A549 (cell line): ENCODE data around the gene LCN15. TPM values are rescaled to one million over a fixed set of nuclear protein-coding genes. Genes with fewer than 3 reads are reported as not detected.
A peak's percentile ranks its signal among the peaks of the same experiment; 100 is the strongest.

Experiments used
- ATAC-seq, 2 experiments: fragments of 200-7000 bp in 1 of 2; fragments of >200 bp in 1 of 2; cut with Nextera tagmentation in 1 of 2; cut with Tn5 transposase in 1 of 2; 3 replicates each; pipeline versions ENCODE4 v1.8.0 to v1.9.1; 2018 to 2020; ENCODE audit warnings: mild to moderate bottlenecking in 1 of 2, moderate library complexity in 1 of 2
- CTCF ChIA-PET: fragments of 300-600 bp; sonication (Branson Sonifier 250); formaldehyde crosslinking; extraction: SDS; loops from one replicate; lab custom pipeline; 2021; ENCODE audit warnings: antibody characterized with exemption, inconsistent platforms; lab: Yijun Ruan, JAX
- POLR2A ChIA-PET: fragments of 350-600 bp; formaldehyde crosslinking; extraction: SDS; loops from one replicate; lab custom pipeline; 2021; ENCODE audit warnings: antibody characterized with exemption, inconsistent platforms; lab: Yijun Ruan, JAX
- DNase-seq, 2 experiments: peaks; one replicate each; pipeline versions ENCODE4 v3.0.0 to v3.0.0-alpha.2; 2011 to 2016; ENCODE audit warnings: low read depth in 1 of 2, low spot score in 1 of 2
- FAIRE-seq: peaks from 2 replicates; lab custom pipeline; 2011; peaks lifted over from hg19 to GRCh38; lab: Jason Lieb, UNC
- H3K27ac ChIP-seq, 2 experiments: fragments of >200 bp; sonication (Bioruptor Twin); formaldehyde crosslinking; 3 replicates each; pipeline ENCODE4 v1.5.1; 2016 to 2017
- H3K4me1 ChIP-seq: fragments of >200 bp; sonication (Bioruptor Twin); formaldehyde crosslinking; 3 replicates; pipeline ENCODE4 v1.6.1; 2016
- H3K4me2 ChIP-seq: fragments of >200 bp; sonication (Bioruptor Twin); formaldehyde crosslinking; 3 replicates; pipeline ENCODE4 v1.6.1; 2016
- H3K4me3 ChIP-seq: fragments of >200 bp; sonication (Bioruptor Twin); formaldehyde crosslinking; 3 replicates; pipeline ENCODE4 v1.5.1; 2016
- H3K9me3 ChIP-seq: fragments of >200 bp; sonication (Bioruptor Twin); formaldehyde crosslinking; 3 replicates; pipeline ENCODE4 v1.6.1; 2016
- CBX2 ChIP-seq: fragments of 200-600 bp; sonication (generic); IDR thresholded peaks from 2 replicates; pipeline ENCODE4 v1.6.1; 2016; ENCODE audit warnings: low read depth, mild to moderate bottlenecking, borderline replicate concordance
- CBX8 ChIP-seq: fragments of 200-600 bp; sonication (generic); IDR thresholded peaks from 2 replicates; pipeline ENCODE4 v1.6.1; 2016
- CEBPB ChIP-seq, 2 experiments: fragments of >200 bp in 1 of 2; sonication (Bioruptor Twin) in 1 of 2; formaldehyde crosslinking in 1 of 2; IDR thresholded peaks; 2 replicates each; pipeline ENCODE4 v1.6.1; 2012 to 2016
- CTCF ChIP-seq: fragments of >200 bp; sonication (Bioruptor Twin); formaldehyde crosslinking; IDR thresholded peaks from 3 replicates; pipeline ENCODE4 v1.5.1; 2016
- EHMT2 ChIP-seq: fragments of 200-600 bp; sonication (generic); IDR thresholded peaks from 2 replicates; pipeline ENCODE4 v1.6.1; 2016; ENCODE audit warnings: antibody characterized with exemption, low read depth, mild to moderate bottlenecking, moderate library complexity
- FOSB ChIP-seq: fragments of 250-450 bp; sonication (Bioruptor Pico); IDR thresholded peaks from 2 replicates; pipeline ENCODE4 v1.5.0; 2020; ENCODE audit warnings: mild to moderate bottlenecking, moderate library complexity
- FOSL2 ChIP-seq, 2 experiments: fragments of 450-650 bp in 1 of 2; fragments of >200 bp in 1 of 2; sonication (Bioruptor Twin) in 1 of 2; formaldehyde crosslinking; IDR thresholded peaks; 2 replicates each; pipeline versions ENCODE4 v1.5.0 to v1.6.1; 2016 to 2020; ENCODE audit warnings: mild to moderate bottlenecking in 1 of 2, moderate library complexity in 1 of 2
- FOXS1 ChIP-seq: fragments of 250-450 bp; sonication (Bioruptor Pico); IDR thresholded peaks from 2 replicates; pipeline ENCODE4 v1.5.0; 2020; ENCODE audit warnings: mild to moderate bottlenecking, moderate library complexity
- HOXB13 ChIP-seq: fragments of 250-450 bp; sonication (Bioruptor Pico); IDR thresholded peaks from 2 replicates; pipeline ENCODE4 v1.5.0; 2020; ENCODE audit warnings: low read depth, mild to moderate bottlenecking, moderate library complexity
- JUN ChIP-seq, 2 experiments: fragments of >200 bp; sonication (Bioruptor Twin); formaldehyde crosslinking; IDR thresholded peaks; 2 replicates in 1 of 2; 3 replicates in 1 of 2; pipeline ENCODE4 v1.6.1; 2016 to 2017
- JUNB ChIP-seq: fragments of >200 bp; sonication (Bioruptor Twin); formaldehyde crosslinking; IDR thresholded peaks from 2 replicates; pipeline ENCODE4 v1.6.1; 2016
- KDM1A ChIP-seq: fragments of 200-600 bp; sonication (generic); IDR thresholded peaks from 2 replicates; pipeline ENCODE4 v1.6.1; 2016; ENCODE audit warnings: low read depth, mild to moderate bottlenecking
- PHF8 ChIP-seq: fragments of 200-600 bp; sonication (generic); IDR thresholded peaks from 2 replicates; pipeline ENCODE4 v1.6.1; 2016; ENCODE audit warnings: low read depth, mild to moderate bottlenecking, antibody characterized with exemption, moderate library complexity, borderline replicate concordance
- POLR2A ChIP-seq: IDR thresholded peaks from 2 replicates; pipeline ENCODE4 v1.6.1; 2012; ENCODE audit warnings: mild to moderate bottlenecking, low read length
- POLR2AphosphoS2 ChIP-seq: conservative IDR thresholded peaks from 2 replicates; pipeline ENCODE4 v1.6.1; 2012; ENCODE audit warnings: low read length, improper control_type of control experiment, inconsistent platforms
- RAD21 ChIP-seq, 2 experiments: fragments of >200 bp in 1 of 2; sonication (Bioruptor Twin) in 1 of 2; formaldehyde crosslinking in 1 of 2; IDR thresholded peaks in 1 of 2; conservative IDR thresholded peaks in 1 of 2; 2 replicates in 1 of 2; 3 replicates in 1 of 2; pipeline ENCODE4 v1.6.1; 2012 to 2018; ENCODE audit warnings: inconsistent platforms in 1 of 2
- RARB ChIP-seq: fragments of 250-450 bp; sonication (Bioruptor Pico); IDR thresholded peaks from 2 replicates; pipeline ENCODE4 v1.8.0; 2021; ENCODE audit warnings: mild to moderate bottlenecking, moderate library complexity
- RNF2 ChIP-seq: fragments of 200-600 bp; sonication (generic); IDR thresholded peaks from 2 replicates; pipeline ENCODE4 v1.6.1; 2016; ENCODE audit warnings: low read depth, mild to moderate bottlenecking, antibody characterized with exemption, moderate library complexity, borderline replicate concordance
- SMC3 ChIP-seq: fragments of >200 bp; sonication (Bioruptor Twin); formaldehyde crosslinking; IDR thresholded peaks from 3 replicates; pipeline ENCODE4 v1.6.1; 2018; ENCODE audit warnings: inconsistent platforms
- TP53 ChIP-seq: fragments of 250-450 bp; sonication (Bioruptor Pico); IDR thresholded peaks from 2 replicates; pipeline ENCODE4 v1.5.0; 2021; ENCODE audit warnings: mild to moderate bottlenecking, moderate library complexity
- USF2 ChIP-seq: fragments of 450-650 bp; IDR thresholded peaks from 2 replicates; pipeline ENCODE4 v1.6.1; 2014; ENCODE audit warnings: antibody characterized with exemption
- WGBS: methylation state at CpG from one replicate; pipeline ENCODE4 v1.1.6; 2017; ENCODE audit errors: missing lambda C conversion rate; 5-methylcytosine and 5-hydroxymethylcytosine counted together
- polyA plus RNA-seq, 4 experiments: library from polyadenylated mRNA; depleted of rRNA in 3 of 4; stranded (reverse); fragments of >200 nt; fragmentation: RNase III in 1 of 4; extraction: RNeasy Plus Mini Kit Qiagen cat#74134 plus additional on column Dnase treatment in 1 of 4; gene quantifications; 2 replicates in 3 of 4; 3 replicates in 1 of 4; pipeline ENCODE4 v1.2.3, GENCODE V29; 2011 to 2017
- TF ChIP-seq, protein P1 (sequence below): IDR thresholded peaks from 2 replicates; pipeline ENCODE4 v1.6.1; 2012; ENCODE audit warnings: low read depth, borderline replicate concordance

The LCN15 gene
- polyA plus RNA-seq, 2 of the 4 experiments (the other 2 are of a cell fraction), result 0.09 to 0.10 TPM

GRCh38 chr9:136784997-136785361 is 20.7 kb upstream of the LCN15 start:
- ATAC-seq, result no peak
- H3K4me1 ChIP-seq, result peaks cover 31% of the 10 kb centered on the region
- TF ChIP-seq JUN (IDR thresholded peaks at IDR 0.05), result no peak
- TF ChIP-seq CBX2, result no peak
- no peak for TF ChIP-seq FOSL2 (IDR thresholded peaks at IDR 0.05)
- TF ChIP-seq FOSL2 (CRISPR knock-in tag; IDR thresholded peaks at IDR 0.05), result no peak
- no peak for TF ChIP-seq CTCF
- TF ChIP-seq USF2, result no peak
- TF ChIP-seq POLR2A, result no peak
- no peak for TF ChIP-seq FOSB (CRISPR knock-in tag)
- no peak for TF ChIP-seq CBX8
- no peak for TF ChIP-seq RARB (CRISPR knock-in tag)
- no peak for TF ChIP-seq SMC3
- TF ChIP-seq EHMT2, result no peak
- TF ChIP-seq KDM1A, result no peak
- no peak for TF ChIP-seq RNF2
- no peak for TF ChIP-seq TP53 (CRISPR knock-in tag)
- no peak for TF ChIP-seq JUNB
- no peak for TF ChIP-seq PHF8
- TF ChIP-seq, all 56 proteins: peak for 0
- H3K4me3 ChIP-seq, result no peak overlapping the region
- H3K4me2 ChIP-seq, result no peak overlapping the region
- DNase-seq (no peak), FAIRE-seq (no peak)
- CTCF ChIA-PET, result interaction anchor here (1.0 to 26.2 kb wide), 3 partner anchors 18 to 279 kb away, joined by 3 to 625 read pairs (median 33); partner anchors contain the start of genes FUT7, LCN15 and LCN8
- POLR2A ChIA-PET, result no interaction called here
- H3K9me3 ChIP-seq, result no peaks in the 10 kb centered on the region
- WGBS, result 86% methylated on average over 6 of the region's 6 CpGs
- H3K27ac ChIP-seq, result no peak overlapping the region

- whole genome bisulfite sequencing, result 15% methylated on average over 9 of the region's 9 CpGs
These were observed 20.1 kb upstream of the LCN15 start for GRCh38 chr9:136784249-136784996.

More at GRCh38 chr9:136784249-136784996, 20.1 kb upstream of the LCN15 start:
- Histone ChIP-seq H3K4me3 (no peak overlapping the region), H3K9me3 (no peaks in the 10 kb centered on the region), H3K27ac (no peak overlapping the region), H3K4me1 (peaks cover 25% of the 10 kb centered on the region), H3K4me2 (no peak overlapping the region)
- peak; percentile 51 for DNase-seq
- ChIA-PET POLR2A (no interaction called here), CTCF (interaction anchor here (0.7 to 26.2 kb wide), 4 partner anchors 18 to 250 kb away, joined by 3 to 625 read pairs (median 4); partner anchors contain the start of genes LCN15 and LCN8)
- ATAC-seq, result peak in 1 of 2 experiments; percentile 29; a peak in 2 of 6 replicates
- no peak for FAIRE-seq
- no peak for TF ChIP-seq POLR2AphosphoS2
- peak; percentile 52 to 54; a peak in 4 of 5 replicates for TF ChIP-seq RAD21 (conservative IDR thresholded peaks at IDR 0.05 in 1 of 2, IDR thresholded peaks at IDR 0.05 in 1 of 2)
- TF ChIP-seq, protein P1, sequence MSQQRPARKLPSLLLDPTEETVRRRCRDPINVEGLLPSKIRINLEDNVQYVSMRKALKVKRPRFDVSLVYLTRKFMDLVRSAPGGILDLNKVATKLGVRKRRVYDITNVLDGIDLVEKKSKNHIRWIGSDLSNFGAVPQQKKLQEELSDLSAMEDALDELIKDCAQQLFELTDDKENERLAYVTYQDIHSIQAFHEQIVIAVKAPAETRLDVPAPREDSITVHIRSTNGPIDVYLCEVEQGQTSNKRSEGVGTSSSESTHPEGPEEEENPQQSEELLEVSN, result no peak
- no peak for TF ChIP-seq CBX2
- TF ChIP-seq CEBPB (IDR thresholded peaks at IDR 0.05), result no peak
- TF ChIP-seq CTCF, result peak; percentile 66
- TF ChIP-seq FOXS1 (CRISPR knock-in tag), result no peak
- TF ChIP-seq HOXB13 (CRISPR knock-in tag), result no peak
- TF ChIP-seq SMC3, result peak; percentile 59
